CD14-positive monocyte (primary cell): Measurements from ENCODE around the gene WDSUB1. TPM values are rescaled to one million over a fixed set of nuclear protein-coding genes. Genes with fewer than 3 reads are reported as not detected.

Experiments
- DNase-seq, 3 donors: peaks; one replicate each; pipeline ENCODE4 v3.0.0-alpha.2; 2011 to 2022
- H2AFZ ChIP-seq: 2 replicates; pipeline ENCODE4 v1.6.0; 2012; ENCODE audit warnings: mild to moderate bottlenecking, low read depth, low read length, inconsistent platforms; ENCODE audit not compliant: insufficient read depth, poor library complexity, severe bottlenecking
- H3K27ac ChIP-seq, 2 donors: 1 replicate in 1 of 2; 2 replicates in 1 of 2; pipeline ENCODE4 v1.5.1; 2012 to 2013; ENCODE audit warnings: low read length in 2 of 2, control low read depth in 1 of 2, inconsistent platforms in 1 of 2, low read depth in 1 of 2, mild to moderate bottlenecking in 1 of 2
- H3K27me3 ChIP-seq, 2 donors: one replicate each; pipeline versions ENCODE4 v1.6.0 to v1.6.1; 2011 to 2013; ENCODE audit warnings: low read length in 2 of 2; ENCODE audit not compliant: control insufficient read depth in 2 of 2, insufficient read depth in 2 of 2
- H3K36me3 ChIP-seq, 2 donors: replicated peaks in 1 of 2; 1 replicate in 1 of 2; 2 replicates in 1 of 2; pipeline versions ENCODE4 v1.5.1 to v1.6.1; 2012 to 2013; ENCODE audit warnings: low read length in 2 of 2, control low read depth in 1 of 2, inconsistent platforms in 1 of 2, mild to moderate bottlenecking in 1 of 2; ENCODE audit not compliant: insufficient read depth in 2 of 2, control insufficient read depth in 1 of 2
- H3K4me1 ChIP-seq, 2 donors: 1 replicate in 1 of 2; 2 replicates in 1 of 2; pipeline versions ENCODE4 v1.5.1 to v1.6.1; 2012 to 2013; ENCODE audit warnings: low read length in 2 of 2, control low read depth in 1 of 2, inconsistent platforms in 1 of 2, mild to moderate bottlenecking in 1 of 2, moderate library complexity in 1 of 2; ENCODE audit not compliant: insufficient read depth in 2 of 2, control insufficient read depth in 1 of 2
- H3K4me2 ChIP-seq: replicated peaks from 2 replicates; pipeline ENCODE3; 2012; ENCODE audit warnings: low read length, moderate library complexity, mild to moderate bottlenecking; ENCODE audit not compliant: poor library complexity, severe bottlenecking; ENCODE audit errors: extremely low read depth
- H3K4me3 ChIP-seq, 3 experiments: fragments of 200-600 bp in 1 of 3; sonication (generic) in 1 of 3; replicated peaks in 1 of 3; 1 replicate in 2 of 3; 2 replicates in 1 of 3; pipeline ENCODE4 v1.5.1; 2011 to 2013; ENCODE audit warnings: low read length in 3 of 3, mild to moderate bottlenecking in 3 of 3, control low read depth in 2 of 3, low read depth in 2 of 3, inconsistent platforms in 1 of 3, moderate library complexity in 1 of 3
- H3K79me2 ChIP-seq: 2 replicates; pipeline ENCODE4 v1.6.0; 2012; ENCODE audit warnings: mild to moderate bottlenecking, control low read depth, inconsistent platforms, low read length, moderate library complexity; ENCODE audit not compliant: insufficient read depth
- H3K9ac ChIP-seq: 2 replicates; pipeline ENCODE4 v1.6.0; 2017; ENCODE audit warnings: low read length, mild to moderate bottlenecking; ENCODE audit not compliant: insufficient read depth, poor library complexity, severe bottlenecking
- H3K9me3 ChIP-seq, 2 donors: replicated peaks in 1 of 2; 1 replicate in 1 of 2; 2 replicates in 1 of 2; pipeline versions ENCODE4 v1.5.1 to v1.6.1; 2012 to 2013; ENCODE audit warnings: low read length in 2 of 2, control low read depth in 1 of 2; ENCODE audit not compliant: control insufficient read depth in 1 of 2, insufficient read depth in 1 of 2
- H4K20me1 ChIP-seq: 2 replicates; pipeline ENCODE4 v1.6.0; 2012; ENCODE audit warnings: mild to moderate bottlenecking, low read length, control low read depth, moderate library complexity; ENCODE audit not compliant: insufficient read depth
- H3K27ac Mint-ChIP-seq, 7 donors: one replicate each; pipeline ENCODE4 v1.8.0; 2020; ENCODE audit warnings: mild to moderate bottlenecking in 7 of 7, mixed read lengths in 7 of 7, moderate library complexity in 6 of 7, inconsistent platforms in 2 of 7
- H3K27me3 Mint-ChIP-seq, 3 donors: one replicate each; pipeline ENCODE4 v1.8.0; 2021 to 2022; ENCODE audit warnings: low read depth in 3 of 3, mild to moderate bottlenecking in 3 of 3, mixed read lengths in 3 of 3, moderate library complexity in 3 of 3, inconsistent platforms in 1 of 3
- H3K36me3 Mint-ChIP-seq, 2 donors: one replicate each; pipeline ENCODE4 v1.8.0; 2020; ENCODE audit warnings: mixed read lengths in 2 of 2, inconsistent platforms in 1 of 2, mild to moderate bottlenecking in 1 of 2
- H3K4me1 Mint-ChIP-seq: one replicate; pipeline ENCODE4 v1.8.0; 2020; ENCODE audit warnings: mild to moderate bottlenecking, mixed read lengths
- H3K4me3 Mint-ChIP-seq, 2 donors: one replicate each; pipeline ENCODE4 v1.8.0; 2020; ENCODE audit warnings: mild to moderate bottlenecking in 2 of 2, mixed read lengths in 2 of 2, moderate library complexity in 1 of 2
- H3K9me3 Mint-ChIP-seq, 7 donors: one replicate each; pipeline ENCODE4 v1.8.0; 2020 to 2022; ENCODE audit warnings: mixed read lengths in 7 of 7, mild to moderate bottlenecking in 6 of 7, moderate library complexity in 6 of 7, inconsistent platforms in 2 of 7
- WGBS: methylation state at CpG from one replicate; pipeline ENCODE4 v1.1.5; 2013; ENCODE audit warnings: missing lambda C conversion rate; ENCODE audit not compliant: insufficient coverage; 5-methylcytosine and 5-hydroxymethylcytosine counted together
- intact Hi-C, 2 donors: fragments of 100-400 bp; cut with micrococcal nuclease; formaldehyde crosslinking; loops; one replicate each; pipeline versions ENCODE4 v1.15.0 to v1.15.1; 2023
- polyA plus RNA-seq, 3 donors: library from polyadenylated mRNA; depleted of rRNA in 1 of 3; unstranded in 2 of 3; stranded (reverse) in 1 of 3; fragments of 300-500 nt in 2 of 3; fragments of >200 nt in 1 of 3; fragmentation: Illumina TruSeq in 2 of 3; gene quantifications; 1 replicate in 2 of 3; 2 replicates in 1 of 3; pipeline ENCODE4 v1.2.3, GENCODE V29; 2012 to 2021
- TF ChIP-seq, protein P1 (sequence below): fragments of 200-600 bp; IDR thresholded peaks from one replicate; pipeline ENCODE4 v1.8.0; 2022; ENCODE audit warnings: antibody characterized with exemption, mild to moderate bottlenecking

WDSUB1 gene
- polyA plus RNA-seq, 3 donors: 9.4 to 17.8 (median 10.1) TPM

GRCh38 chr2:159202568-159203071, 83.9 kb downstream of the WDSUB1 start:
- H3K4me2 ChIP-seq: no peak overlapping the region

GRCh38 chr2:159201360-159202063, 85.0 kb downstream of the WDSUB1 start:
- no peaks in the 10 kb centered on the region for H3K36me3 ChIP-seq
- H3K27me3 ChIP-seq: no peaks in the 10 kb centered on the region
- Mint-ChIP-seq H3K4me3 (no peak overlapping the region), H3K36me3 (no peaks in the 10 kb centered on the region), H3K27me3 (peaks cover 0 to 2% (median 0%) of the 10 kb centered on the region in 3 donors), H3K27ac (peak overlapping the region in 1 of 7 donors; percentile 26), H3K9me3 (no peaks in the 10 kb centered on the region), H3K4me1 (no peaks in the 10 kb centered on the region)
- no peaks in the 10 kb centered on the region for H3K9me3 ChIP-seq
- intact Hi-C loops: no loop called here
- H3K4me2 ChIP-seq: no peak overlapping the region
- H3K4me3 ChIP-seq: no peak overlapping the region
- no peak overlapping the region for H2AFZ ChIP-seq
- no peak overlapping the region for H3K27ac ChIP-seq
- no peaks in the 10 kb centered on the region for H4K20me1 ChIP-seq
- no peaks in the 10 kb centered on the region for H3K79me2 ChIP-seq
- DNase-seq: no peak
- H3K4me1 ChIP-seq: no peaks in the 10 kb centered on the region
- 91% methylated on average over 6 of the region's 8 CpGs for WGBS
- no peak overlapping the region for H3K9ac ChIP-seq
- TF ChIP-seq, protein P1, sequence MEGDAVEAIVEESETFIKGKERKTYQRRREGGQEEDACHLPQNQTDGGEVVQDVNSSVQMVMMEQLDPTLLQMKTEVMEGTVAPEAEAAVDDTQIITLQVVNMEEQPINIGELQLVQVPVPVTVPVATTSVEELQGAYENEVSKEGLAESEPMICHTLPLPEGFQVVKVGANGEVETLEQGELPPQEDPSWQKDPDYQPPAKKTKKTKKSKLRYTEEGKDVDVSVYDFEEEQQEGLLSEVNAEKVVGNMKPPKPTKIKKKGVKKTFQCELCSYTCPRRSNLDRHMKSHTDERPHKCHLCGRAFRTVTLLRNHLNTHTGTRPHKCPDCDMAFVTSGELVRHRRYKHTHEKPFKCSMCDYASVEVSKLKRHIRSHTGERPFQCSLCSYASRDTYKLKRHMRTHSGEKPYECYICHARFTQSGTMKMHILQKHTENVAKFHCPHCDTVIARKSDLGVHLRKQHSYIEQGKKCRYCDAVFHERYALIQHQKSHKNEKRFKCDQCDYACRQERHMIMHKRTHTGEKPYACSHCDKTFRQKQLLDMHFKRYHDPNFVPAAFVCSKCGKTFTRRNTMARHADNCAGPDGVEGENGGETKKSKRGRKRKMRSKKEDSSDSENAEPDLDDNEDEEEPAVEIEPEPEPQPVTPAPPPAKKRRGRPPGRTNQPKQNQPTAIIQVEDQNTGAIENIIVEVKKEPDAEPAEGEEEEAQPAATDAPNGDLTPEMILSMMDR: no peak

More at GRCh38 chr2:159202568-159203071, 83.9 kb downstream of the WDSUB1 start:
- DNase-seq: no peak
- Histone ChIP-seq H3K9me3 (no peaks in the 10 kb centered on the region), H3K4me1 (no peaks in the 10 kb centered on the region), H3K79me2 (no peaks in the 10 kb centered on the region), H4K20me1 (no peaks in the 10 kb centered on the region), H3K36me3 (no peaks in the 10 kb centered on the region), H3K4me3 (no peak overlapping the region), H3K9ac (no peak overlapping the region), H3K27ac (no peak overlapping the region), H3K27me3 (no peaks in the 10 kb centered on the region), H2AFZ (no peak overlapping the region)
- intact Hi-C loops: no loop called here
- Mint-ChIP-seq H3K27ac (no peak overlapping the region), H3K4me3 (no peak overlapping the region), H3K36me3 (no peaks in the 10 kb centered on the region), H3K4me1 (no peaks in the 10 kb centered on the region), H3K9me3 (no peaks in the 10 kb centered on the region), H3K27me3 (peaks cover 0 to 2% (median 0%) of the 10 kb centered on the region in 3 donors)
- TF ChIP-seq, protein P1: no peak
- 98% methylated on average over 4 of the region's 4 CpGs for WGBS
